GM21619 (cell line): ENCODE results near the gene ALPP.
"Not testable (repeated sequence)": the region's sequence is repeated elsewhere in the genome, so short reads cannot be mapped to it uniquely, and the experiment has no call there.

Experiments used
- ATAC-seq: cut with Tn5 transposase; IDR thresholded peaks from one replicate; pipeline ENCODE4 v1.9.1; 2021; ENCODE audit not compliant: unreplicated experiment

Gene ALPP

DNA sequence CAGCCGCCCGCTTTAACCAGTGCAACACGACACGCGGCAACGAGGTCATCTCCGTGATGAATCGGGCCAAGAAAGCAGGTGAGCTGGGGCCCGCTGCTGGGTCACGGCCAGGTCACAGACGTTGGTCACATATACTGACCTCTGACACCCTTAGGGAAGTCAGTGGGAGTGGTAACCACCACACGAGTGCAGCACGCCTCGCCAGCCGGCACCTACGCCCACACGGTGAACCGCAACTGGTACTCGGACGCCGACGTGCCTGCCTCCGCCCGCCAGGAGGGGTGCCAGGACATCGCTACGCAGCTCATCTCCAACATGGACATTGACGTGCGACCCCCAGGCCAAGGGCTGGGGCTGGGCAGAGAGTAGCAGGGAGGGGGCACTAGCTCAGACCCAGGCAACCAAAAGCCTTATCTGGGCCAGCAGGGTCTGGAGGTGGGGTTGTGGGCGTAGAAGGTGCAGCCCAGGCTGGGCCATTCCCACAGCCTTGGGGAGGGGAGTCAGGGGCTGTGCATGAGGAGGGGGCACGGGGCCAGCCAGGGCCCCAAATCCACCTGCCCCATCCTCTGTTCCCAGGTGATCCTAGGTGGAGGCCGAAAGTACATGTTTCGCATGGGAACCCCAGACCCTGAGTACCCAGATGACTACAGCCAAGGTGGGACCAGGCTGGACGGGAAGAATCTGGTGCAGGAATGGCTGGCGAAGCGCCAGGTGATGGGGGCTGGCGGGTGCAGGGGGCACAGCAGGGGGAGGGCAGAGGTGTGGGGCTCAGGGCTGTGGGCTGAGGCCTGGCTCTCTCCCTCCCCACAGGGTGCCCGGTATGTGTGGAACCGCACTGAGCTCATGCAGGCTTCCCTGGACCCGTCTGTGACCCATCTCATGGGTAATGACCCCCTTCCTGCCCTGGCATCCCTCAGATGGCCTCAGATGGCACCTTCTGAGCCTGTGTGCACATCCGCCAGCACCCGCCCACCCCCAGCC, 1.3 kb downstream of the ALPP start:
- not testable (repeated sequence) for ATAC-seq

- not testable (repeated sequence) for ATAC-seq
These were observed 2.9 kb downstream of the ALPP start for GRCh38 chr2:232381204-232382031.

DNA sequence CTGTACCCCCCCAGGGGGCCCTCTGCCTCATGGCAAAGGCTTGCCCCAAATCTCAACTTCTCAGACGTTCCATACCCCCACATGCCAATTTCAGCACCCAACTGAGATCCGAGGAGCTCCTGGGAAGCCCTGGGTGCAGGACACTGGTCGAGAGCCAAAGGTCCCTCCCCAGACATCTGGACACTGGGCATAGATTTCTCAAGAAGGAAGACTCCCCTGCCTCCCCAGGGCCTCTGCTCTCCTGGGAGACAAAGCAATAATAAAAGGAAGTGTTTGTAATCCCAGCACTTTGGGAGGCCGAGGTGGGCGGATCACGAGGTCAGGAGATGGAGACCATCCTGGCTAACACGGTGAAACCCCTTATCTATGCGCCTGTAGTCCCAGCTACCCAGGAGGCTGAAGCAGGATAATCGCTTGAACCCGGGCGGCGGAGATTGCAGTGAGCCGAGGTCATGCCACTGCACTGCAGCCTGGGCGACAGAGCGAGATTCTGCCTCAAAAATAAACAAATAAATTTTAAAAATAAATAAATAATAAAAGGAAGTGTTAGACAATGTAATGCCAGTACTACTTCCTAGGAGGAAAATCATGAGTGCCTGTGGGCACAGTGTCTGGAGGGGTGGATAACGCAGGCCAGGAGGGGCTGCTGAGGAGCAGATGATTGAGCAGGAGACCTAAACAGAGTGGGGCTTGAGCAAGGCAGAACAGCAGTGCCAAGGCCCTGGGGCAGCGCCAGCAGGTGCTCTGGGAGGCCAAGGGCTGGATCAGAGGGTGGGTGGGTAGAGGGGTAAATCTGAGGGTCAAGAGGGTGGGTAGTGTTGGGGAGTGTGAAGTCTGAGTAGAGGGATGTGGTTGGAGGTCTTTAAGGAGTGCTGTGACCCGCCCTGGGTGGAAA, 4.0 kb downstream of the ALPP start:
- no peak for ATAC-seq

- no peak for ATAC-seq
These were observed 5.9 kb downstream of the ALPP start for GRCh38 chr2:232384466-232384865.

DNA sequence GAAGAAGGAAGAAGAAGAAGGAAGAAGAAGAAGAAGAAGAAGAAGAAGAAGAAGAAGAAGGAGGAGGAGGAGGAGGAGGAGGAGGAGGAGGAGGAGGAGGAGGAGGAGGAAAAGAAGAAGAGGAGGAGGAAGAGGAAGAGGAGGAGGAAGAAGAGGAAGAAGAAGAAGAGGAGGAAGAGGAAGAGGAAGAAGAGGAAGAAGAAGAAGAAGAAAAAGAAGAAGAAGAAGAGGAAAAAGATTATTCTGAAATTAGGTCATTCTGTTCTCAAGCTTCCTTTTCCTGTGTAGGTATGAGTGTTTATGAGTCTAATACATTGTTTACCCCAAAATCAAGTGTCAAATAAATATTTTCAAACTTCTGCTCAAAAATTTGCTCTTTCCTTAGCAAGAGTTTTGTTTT, 6.5 kb downstream of the ALPP start:
- ATAC-seq = not testable (repeated sequence)

DNA sequence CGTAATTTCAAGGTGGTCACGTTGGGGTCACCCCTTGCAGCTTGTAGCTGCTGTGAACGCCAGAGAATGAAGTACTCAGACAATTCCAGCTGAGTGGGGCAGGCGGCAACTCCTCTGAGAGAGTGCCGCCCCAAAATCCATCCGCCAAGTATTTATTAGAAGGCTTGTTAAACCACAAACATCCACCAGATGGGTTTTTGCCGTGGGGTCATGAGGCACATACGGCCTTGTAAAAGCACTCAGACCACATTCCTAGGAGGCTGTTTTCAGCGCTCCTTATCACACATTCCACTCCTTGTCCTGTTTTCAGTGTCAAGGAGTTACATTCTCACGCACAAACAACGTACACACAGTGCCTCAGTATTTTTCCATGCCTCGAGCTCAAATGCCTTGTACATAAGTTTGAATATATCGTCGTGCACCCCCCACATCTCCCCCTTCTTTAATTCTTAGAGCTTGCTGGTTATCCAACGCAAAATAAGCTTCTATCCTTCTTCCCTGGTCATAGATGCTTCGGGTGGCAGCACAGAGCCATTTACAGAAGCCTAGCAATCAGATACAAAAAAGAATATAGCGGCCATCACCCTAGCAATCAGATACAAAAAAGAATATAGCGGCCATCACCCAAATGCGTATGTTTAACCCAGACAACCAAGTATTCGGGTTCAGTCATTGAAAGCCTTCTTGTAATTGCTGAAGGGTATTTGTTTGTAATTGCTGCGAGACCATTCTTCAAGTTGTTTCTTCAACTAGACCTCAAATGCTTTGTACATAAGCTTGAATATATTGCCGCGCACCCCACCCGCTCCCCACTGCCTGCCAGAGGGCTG, 7.3 kb downstream of the ALPP start:
- no peak for ATAC-seq

DNA sequence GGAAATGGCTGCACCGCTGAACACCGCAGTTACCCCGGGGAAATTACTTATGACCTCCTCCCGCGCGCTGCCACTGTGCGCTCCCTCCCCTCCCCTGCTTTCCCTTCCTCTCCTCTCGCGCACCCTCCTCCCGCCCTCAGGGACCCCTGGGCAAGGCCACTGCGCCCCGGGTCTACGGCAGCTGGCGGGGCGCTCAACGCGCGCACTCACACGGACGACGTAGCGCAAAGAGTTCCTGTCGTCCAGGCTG, 7.9 kb downstream of the ALPP start:
- ATAC-seq = no peak

DNA sequence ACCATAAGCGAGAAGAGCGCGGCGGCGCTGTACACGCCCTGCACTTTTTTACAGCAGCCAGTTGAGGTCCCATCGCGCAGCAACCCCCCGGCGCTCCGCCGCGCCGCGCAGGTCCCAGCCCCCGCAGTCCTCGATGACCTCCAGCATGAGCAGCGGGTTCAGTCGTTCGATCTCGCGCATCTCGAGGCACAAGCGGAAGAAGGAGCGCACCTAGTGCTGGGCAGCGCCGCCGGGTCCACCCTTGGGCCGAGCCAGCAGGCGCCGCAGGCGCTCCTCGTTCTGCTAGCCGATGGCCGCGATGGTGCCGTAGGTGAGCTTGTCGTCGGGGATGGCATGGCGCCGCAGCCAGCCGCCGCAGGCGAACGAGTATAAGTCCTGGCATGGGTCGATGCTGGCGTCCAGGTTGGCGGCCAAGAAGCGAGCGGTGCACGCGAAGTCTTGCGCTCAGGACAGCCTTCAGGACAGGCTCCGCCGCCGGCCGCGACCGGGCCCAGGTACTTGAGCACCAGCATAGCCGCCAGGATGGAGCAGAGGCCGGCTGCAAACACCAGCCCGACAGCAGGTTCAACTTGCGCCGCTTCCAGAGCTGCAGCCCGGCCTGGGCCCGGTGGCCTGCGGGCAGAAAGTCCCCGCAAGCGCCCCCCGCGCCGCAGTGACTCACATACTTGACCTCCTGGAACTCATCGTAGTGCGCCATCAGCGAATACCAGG, 8.3 kb downstream of the ALPP start:
- ATAC-seq = no peak

GRCh38 chr2:232387451-232388171, 9.1 kb downstream of the ALPP start:
- ATAC-seq = no peak

GRCh38 chr2:232388324-232388891, 9.9 kb downstream of the ALPP start:
- no peak for ATAC-seq

DNA sequence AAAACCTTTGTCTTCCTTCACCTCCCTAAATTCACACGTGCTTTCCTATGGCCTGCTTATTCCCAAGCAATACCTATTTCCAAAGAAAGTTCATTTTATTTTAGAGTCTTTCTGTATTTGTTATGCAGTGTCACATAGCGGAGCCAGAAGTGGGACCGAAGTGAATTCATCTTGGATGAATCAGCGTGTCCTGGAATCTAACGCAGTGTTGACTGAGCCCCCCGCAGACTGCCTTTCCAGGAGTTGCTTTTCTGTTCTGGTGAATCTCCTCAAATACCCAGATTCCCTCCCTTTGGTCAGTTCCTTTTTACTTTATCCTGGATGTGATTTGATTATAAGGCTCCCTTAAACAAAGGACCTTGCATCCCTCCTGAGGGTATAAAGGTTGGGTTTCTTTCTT, 10.8 kb downstream of the ALPP start:
- ATAC-seq = no peak

DNA sequence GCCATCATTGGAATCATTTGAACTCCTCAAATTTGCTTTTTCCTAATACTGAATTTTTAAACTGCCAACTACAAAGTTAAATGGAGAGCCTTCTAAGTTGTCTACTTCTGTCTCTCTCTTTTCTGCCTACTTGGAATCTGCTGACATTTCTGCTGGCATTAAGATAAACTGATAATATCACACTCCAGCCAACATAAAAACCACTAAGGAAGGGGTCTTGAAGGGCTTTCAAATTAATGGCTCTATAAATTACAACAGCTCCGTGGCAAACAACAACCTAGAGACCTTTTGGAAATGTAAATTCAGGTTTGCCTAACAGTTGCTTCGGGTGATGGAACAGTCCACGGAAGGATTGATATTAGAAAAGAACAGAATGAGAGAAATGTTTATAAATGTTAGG, 12.1 kb downstream of the ALPP start:
- ATAC-seq = no peak

DNA sequence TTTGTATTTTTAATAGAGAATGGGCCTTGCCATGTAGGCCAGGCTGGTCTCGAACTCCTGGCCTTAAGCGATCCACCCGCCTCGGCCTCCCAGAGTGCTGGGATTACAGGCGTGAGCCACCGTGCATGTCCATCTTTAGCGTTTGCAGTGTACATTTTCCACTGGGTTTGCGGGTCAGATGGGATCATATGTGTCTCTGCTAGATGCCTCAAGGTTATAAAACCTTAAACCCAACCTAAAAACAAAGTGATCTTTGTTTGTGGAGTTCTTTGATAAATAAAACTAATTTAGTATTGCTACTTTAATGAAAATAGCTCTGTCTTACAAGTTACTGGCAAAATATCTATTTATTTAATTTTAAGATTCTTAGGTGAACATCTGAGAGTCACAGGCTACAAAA, 15.0 kb downstream of the ALPP start:
- no peak for ATAC-seq

DNA sequence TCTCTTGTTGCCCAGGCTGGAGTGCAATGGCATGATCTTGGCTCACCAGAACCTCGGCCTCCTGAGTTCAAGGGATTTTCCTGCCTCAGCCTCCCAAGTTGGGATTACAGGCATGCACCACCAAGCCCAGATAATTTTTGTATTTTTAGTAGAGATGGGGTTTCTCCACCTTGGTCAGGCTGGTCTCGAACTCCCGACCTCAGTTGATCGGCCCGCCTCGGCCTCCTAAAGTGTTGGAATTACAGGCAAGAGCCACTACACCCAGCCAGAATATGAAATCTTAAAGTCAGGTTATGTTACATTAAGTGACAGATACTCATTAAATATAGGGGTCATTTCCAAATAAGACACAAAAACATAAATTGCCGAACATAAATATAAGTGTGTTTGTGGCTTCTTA, 15.9 kb downstream of the ALPP start:
- not testable (repeated sequence) for ATAC-seq

GRCh38 chr2:232395586-232395985, 17.0 kb downstream of the ALPP start:
- no peak for ATAC-seq

GRCh38 chr2:232396683-232397082, 18.1 kb downstream of the ALPP start:
- ATAC-seq = no peak

GRCh38 chr2:232398293-232399034, 19.9 kb downstream of the ALPP start:
- ATAC-seq = no peak
